Measurements from ENCODE around the gene BTN1A1.

BTN1A1 gene

GRCh38 chr6:26553264-26553634, 53.1 kb downstream of the BTN1A1 start:
- Mint-ChIP-seq H3K27ac (no peak overlapping the region), H3K4me3 (no peak overlapping the region), H3K9me3 (ENCODE audit: low read depth) (peaks cover 3% of the 10 kb centered on the region)

GRCh38 chr6:26553635-26554446, 53.7 kb downstream of the BTN1A1 start:
- H3K4me1 Mint-ChIP-seq (ENCODE audit: low read depth) = peaks cover 25% of the 10 kb centered on the region
- no peaks in the 10 kb centered on the region for H3K36me3 Mint-ChIP-seq
- H3K4me3 Mint-ChIP-seq = no peak overlapping the region
- peaks cover 3% of the 10 kb centered on the region for H3K9me3 Mint-ChIP-seq (ENCODE audit: low read depth)
- no peaks in the 10 kb centered on the region for H3K27me3 Mint-ChIP-seq
- no peak overlapping the region for H3K27ac Mint-ChIP-seq

More at GRCh38 chr6:26553264-26553634, 53.1 kb downstream of the BTN1A1 start:
- H3K27me3 Mint-ChIP-seq = no peaks in the 10 kb centered on the region
- H3K36me3 Mint-ChIP-seq = no peaks in the 10 kb centered on the region
- peaks cover 25% of the 10 kb centered on the region for H3K4me1 Mint-ChIP-seq (ENCODE audit: low read depth)

GRCh38 chr6:26554447-26554696, 54.3 kb downstream of the BTN1A1 start:
- Mint-ChIP-seq H3K27ac (peak overlapping the region; percentile 85), H3K4me3 (no peak overlapping the region), H3K36me3 (no peaks in the 10 kb centered on the region), H3K9me3 (ENCODE audit: low read depth) (peaks cover 3% of the 10 kb centered on the region), H3K27me3 (no peaks in the 10 kb centered on the region), H3K4me1 (ENCODE audit: low read depth) (peaks cover 25% of the 10 kb centered on the region)

GRCh38 chr6:26554697-26555504, 54.8 kb downstream of the BTN1A1 start:
- no peaks in the 10 kb centered on the region for H3K36me3 Mint-ChIP-seq
- peaks cover 24% of the 10 kb centered on the region for H3K4me1 Mint-ChIP-seq (ENCODE audit: low read depth)
- H3K27me3 Mint-ChIP-seq = no peaks in the 10 kb centered on the region
- peaks cover 3% of the 10 kb centered on the region for H3K9me3 Mint-ChIP-seq (ENCODE audit: low read depth)
- H3K4me3 Mint-ChIP-seq = peak overlapping the region; percentile 68
- peak overlapping the region; percentile 85 for H3K27ac Mint-ChIP-seq

- Mint-ChIP-seq H3K27ac (peak overlapping the region; percentile 64), H3K9me3 (ENCODE audit: low read depth) (peaks cover 3% of the 10 kb centered on the region), H3K36me3 (no peaks in the 10 kb centered on the region), H3K4me1 (ENCODE audit: low read depth) (peaks cover 18% of the 10 kb centered on the region), H3K27me3 (no peaks in the 10 kb centered on the region), H3K4me3 (peak overlapping the region; percentile 68)
These were observed 55.6 kb downstream of the BTN1A1 start for GRCh38 chr6:26555505-26556262.

- peaks cover 3% of the 10 kb centered on the region for H3K9me3 Mint-ChIP-seq (ENCODE audit: low read depth)
- peak overlapping the region; percentile 55 for H3K4me3 Mint-ChIP-seq
- H3K36me3 Mint-ChIP-seq = no peaks in the 10 kb centered on the region
- H3K4me1 Mint-ChIP-seq (ENCODE audit: low read depth) = peaks cover 13% of the 10 kb centered on the region
- H3K27ac Mint-ChIP-seq = peak overlapping the region; percentile 64
- no peaks in the 10 kb centered on the region for H3K27me3 Mint-ChIP-seq
These were observed 56.4 kb downstream of the BTN1A1 start for GRCh38 chr6:26556263-26557070.

Data from activated naive CD8-positive, alpha-beta T cell (primary cell).